MCF 10A (cell line): Measurements from ENCODE around the gene LPP. TPM values are rescaled to one million over a fixed set of nuclear protein-coding genes. Genes with fewer than 3 reads are reported as not detected.

Experiments
- BruUV-seq: library from RNA; stranded (reverse); fragments of 400-500 nt; replicated peaks from 2 replicates; lab custom pipeline; 2021; lab: Mats Ljungman, UMichigan
- CTCF ChIA-PET: fragments of 300-600 bp; sonication (Branson Sonifier 250); formaldehyde crosslinking; extraction: SDS; loops from one replicate; lab custom pipeline; 2021; ENCODE audit warnings: antibody characterized with exemption, inconsistent platforms; lab: Yijun Ruan, JAX
- POLR2A ChIA-PET: fragments of 300-600, 350-650 bp; sonication (Branson Sonifier 250); formaldehyde crosslinking; extraction: SDS; loops from one replicate; lab custom pipeline; 2020; ENCODE audit warnings: antibody characterized with exemption, inconsistent platforms; lab: Yijun Ruan, JAX
- DNase-seq: peaks from one replicate; pipeline ENCODE4 v3.0.0-alpha.2; 2018; ENCODE audit not compliant: unreplicated experiment
- H3K27ac Mint-ChIP-seq: one replicate; pipeline ENCODE4 v1.8.0; 2022; ENCODE audit warnings: mild to moderate bottlenecking, low read depth, mixed read lengths; ENCODE audit not compliant: unreplicated experiment
- H3K27me3 Mint-ChIP-seq: one replicate; pipeline ENCODE4 v1.8.0; 2022; ENCODE audit warnings: mixed read lengths; ENCODE audit not compliant: insufficient read depth, unreplicated experiment
- H3K36me3 Mint-ChIP-seq: one replicate; pipeline ENCODE4 v1.8.0; 2022; ENCODE audit warnings: mild to moderate bottlenecking, moderate library complexity, mixed read lengths; ENCODE audit not compliant: insufficient read depth, unreplicated experiment
- H3K4me1 Mint-ChIP-seq: one replicate; pipeline ENCODE4 v1.8.0; 2022; ENCODE audit warnings: mixed read lengths; ENCODE audit not compliant: insufficient read depth, unreplicated experiment
- H3K4me3 Mint-ChIP-seq: one replicate; pipeline ENCODE4 v1.8.0; 2022; ENCODE audit warnings: mild to moderate bottlenecking, moderate library complexity, mixed read lengths; ENCODE audit not compliant: unreplicated experiment
- H3K9me3 Mint-ChIP-seq: one replicate; pipeline ENCODE4 v1.8.0; 2022; ENCODE audit warnings: mixed read lengths; ENCODE audit not compliant: unreplicated experiment
- intact Hi-C: fragments of 100-400 bp; cut with micrococcal nuclease; formaldehyde crosslinking; loops from 2 replicates; pipeline ENCODE4 v1.14.1; 2022
- total RNA-seq: library from RNA; stranded (reverse); gene quantifications from 2 replicates; pipeline ENCODE4 v1.2.3, GENCODE V29; 2022
- TF ChIP-seq, protein P1 (sequence below): fragments of 200-600 bp; IDR thresholded peaks from one replicate; pipeline ENCODE4 v1.8.0; 2022; ENCODE audit warnings: antibody characterized with exemption, mild to moderate bottlenecking; ENCODE audit not compliant: unreplicated experiment

Gene LPP
- total RNA-seq, 1 experiment from 2014 or later, result 117 TPM

DNA sequence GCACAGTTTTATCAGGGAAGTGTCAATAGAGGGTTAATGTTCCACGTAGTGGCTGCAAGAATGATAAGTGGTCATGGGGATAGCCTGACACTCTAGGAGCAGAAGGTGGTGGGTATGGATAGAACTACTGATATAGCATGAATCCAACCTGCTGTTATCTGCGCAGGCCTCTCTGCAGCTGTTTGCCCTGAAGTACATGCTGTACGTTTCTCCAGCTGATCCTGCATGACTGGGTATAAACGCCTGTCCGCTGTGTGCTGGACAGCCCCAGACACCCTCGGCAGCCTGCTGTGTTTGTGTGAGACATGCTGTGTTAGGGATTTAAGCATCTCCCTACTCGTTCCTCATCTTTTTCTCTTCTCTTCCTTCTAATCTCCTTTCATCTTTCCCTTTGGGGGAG lies 87.1 kb downstream of the LPP start:
- Mint-ChIP-seq H3K27ac (no peak overlapping the region), H3K36me3 (no peaks in the 10 kb centered on the region), H3K4me1 (peaks cover 28% of the 10 kb centered on the region), H3K4me3 (no peak overlapping the region), H3K27me3 (no peaks in the 10 kb centered on the region), H3K9me3 (no peaks in the 10 kb centered on the region)
- POLR2A ChIA-PET, result interaction anchor here (1.1 to 2.1 kb wide), 2 partner anchors 24 to 27 kb away, joined by 6 to 10 read pairs; no protein-coding TSS in a partner anchor
- no peak for DNase-seq
- BruUV-seq, result no TSS peak
- intact Hi-C loops, result no loop called here
- TF ChIP-seq, protein P1, sequence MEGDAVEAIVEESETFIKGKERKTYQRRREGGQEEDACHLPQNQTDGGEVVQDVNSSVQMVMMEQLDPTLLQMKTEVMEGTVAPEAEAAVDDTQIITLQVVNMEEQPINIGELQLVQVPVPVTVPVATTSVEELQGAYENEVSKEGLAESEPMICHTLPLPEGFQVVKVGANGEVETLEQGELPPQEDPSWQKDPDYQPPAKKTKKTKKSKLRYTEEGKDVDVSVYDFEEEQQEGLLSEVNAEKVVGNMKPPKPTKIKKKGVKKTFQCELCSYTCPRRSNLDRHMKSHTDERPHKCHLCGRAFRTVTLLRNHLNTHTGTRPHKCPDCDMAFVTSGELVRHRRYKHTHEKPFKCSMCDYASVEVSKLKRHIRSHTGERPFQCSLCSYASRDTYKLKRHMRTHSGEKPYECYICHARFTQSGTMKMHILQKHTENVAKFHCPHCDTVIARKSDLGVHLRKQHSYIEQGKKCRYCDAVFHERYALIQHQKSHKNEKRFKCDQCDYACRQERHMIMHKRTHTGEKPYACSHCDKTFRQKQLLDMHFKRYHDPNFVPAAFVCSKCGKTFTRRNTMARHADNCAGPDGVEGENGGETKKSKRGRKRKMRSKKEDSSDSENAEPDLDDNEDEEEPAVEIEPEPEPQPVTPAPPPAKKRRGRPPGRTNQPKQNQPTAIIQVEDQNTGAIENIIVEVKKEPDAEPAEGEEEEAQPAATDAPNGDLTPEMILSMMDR, result no peak
- CTCF ChIA-PET, result interaction anchor here (1.2 kb wide), 1 partner anchor 10 kb away, joined by 3 read pairs; no protein-coding TSS in a partner anchor

DNA sequence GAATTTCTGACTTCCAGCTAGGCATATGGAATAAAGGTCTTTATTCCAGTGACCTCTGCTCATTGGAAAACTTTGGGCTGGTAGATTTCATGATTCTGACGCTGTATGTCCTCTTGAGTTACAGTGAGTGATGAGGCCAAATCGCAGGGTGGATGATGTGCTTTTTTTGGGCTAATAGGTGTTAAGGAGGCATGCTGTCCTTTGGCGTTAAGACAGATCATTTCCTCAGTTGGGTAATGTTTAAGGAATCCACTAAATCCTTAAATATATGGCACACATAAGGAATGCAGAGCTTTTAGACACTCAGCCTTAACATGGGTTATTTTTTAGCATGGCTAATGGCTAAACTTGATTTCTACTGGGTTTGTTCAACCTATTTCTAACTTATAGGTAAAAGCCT lies 87.9 kb downstream of the LPP start:
- H3K27ac Mint-ChIP-seq, result peak overlapping the region; percentile 81
- TF ChIP-seq, protein P1, result no peak
- H3K27me3 Mint-ChIP-seq, result no peaks in the 10 kb centered on the region
- no peaks in the 10 kb centered on the region for H3K9me3 Mint-ChIP-seq
- BruUV-seq, result no TSS peak
- H3K36me3 Mint-ChIP-seq, result no peaks in the 10 kb centered on the region
- peaks cover 28% of the 10 kb centered on the region for H3K4me1 Mint-ChIP-seq
- intact Hi-C loops, result no loop called here
- ChIA-PET POLR2A (interaction anchor here (0.9 to 2.1 kb wide), 4 partner anchors 14 to 496 kb away, joined by 3 to 10 read pairs (median 6); partner anchors contain the start of gene BCL6), CTCF (interaction anchor here (1.1 kb wide), 1 partner anchor 499 kb away, joined by 3 read pairs; no protein-coding TSS in a partner anchor)
- no peak overlapping the region for H3K4me3 Mint-ChIP-seq
- peak; percentile 24 for DNase-seq

DNA sequence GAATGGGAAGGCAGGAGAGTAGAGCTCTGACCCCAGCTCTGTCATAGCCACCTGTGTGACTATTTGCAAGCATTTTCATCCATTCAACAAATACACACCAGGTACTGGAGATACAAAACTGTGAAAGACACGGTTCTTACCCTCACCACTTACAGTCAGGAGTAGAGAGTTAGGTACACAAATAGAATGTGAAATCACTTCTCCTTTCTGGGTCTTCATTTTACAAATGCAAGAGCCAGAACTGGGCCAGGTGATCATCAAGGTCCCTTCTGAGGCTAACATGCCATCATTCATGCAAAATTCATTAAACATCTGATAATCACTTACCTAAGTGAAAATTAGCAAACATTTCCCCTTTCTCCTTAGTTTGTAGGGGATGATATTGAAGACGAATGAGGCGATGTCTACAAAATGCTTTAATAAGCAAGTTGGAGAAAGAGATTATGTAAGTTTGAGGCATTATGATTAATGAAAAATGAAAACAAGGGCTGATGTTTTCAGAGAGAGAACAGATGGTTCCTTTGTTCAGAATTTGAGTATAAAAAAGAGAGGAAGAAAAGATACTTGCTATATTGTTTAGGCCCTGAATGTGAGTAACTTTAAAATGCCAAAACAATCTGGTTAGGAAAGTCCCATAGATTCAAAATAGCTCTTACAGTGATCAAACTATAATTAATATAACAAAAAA lies 88.6 kb downstream of the LPP start:
- ChIA-PET CTCF (interaction anchor here (1.1 kb wide), 1 partner anchor 500 kb away, joined by 3 read pairs; no protein-coding TSS in a partner anchor), POLR2A (interaction anchor here (0.6 to 2.1 kb wide), 4 partner anchors 14 to 861 kb away, joined by 3 to 10 read pairs (median 4); partner anchors contain the start of gene BCL6)
- Mint-ChIP-seq H3K27me3 (no peaks in the 10 kb centered on the region), H3K4me1 (peaks cover 28% of the 10 kb centered on the region), H3K36me3 (no peaks in the 10 kb centered on the region), H3K4me3 (no peak overlapping the region), H3K27ac (peak overlapping the region; percentile 81), H3K9me3 (no peaks in the 10 kb centered on the region)
- no peak for DNase-seq
- no TSS peak for BruUV-seq
- TF ChIP-seq, protein P1, result no peak
- intact Hi-C loops, result no loop called here

DNA sequence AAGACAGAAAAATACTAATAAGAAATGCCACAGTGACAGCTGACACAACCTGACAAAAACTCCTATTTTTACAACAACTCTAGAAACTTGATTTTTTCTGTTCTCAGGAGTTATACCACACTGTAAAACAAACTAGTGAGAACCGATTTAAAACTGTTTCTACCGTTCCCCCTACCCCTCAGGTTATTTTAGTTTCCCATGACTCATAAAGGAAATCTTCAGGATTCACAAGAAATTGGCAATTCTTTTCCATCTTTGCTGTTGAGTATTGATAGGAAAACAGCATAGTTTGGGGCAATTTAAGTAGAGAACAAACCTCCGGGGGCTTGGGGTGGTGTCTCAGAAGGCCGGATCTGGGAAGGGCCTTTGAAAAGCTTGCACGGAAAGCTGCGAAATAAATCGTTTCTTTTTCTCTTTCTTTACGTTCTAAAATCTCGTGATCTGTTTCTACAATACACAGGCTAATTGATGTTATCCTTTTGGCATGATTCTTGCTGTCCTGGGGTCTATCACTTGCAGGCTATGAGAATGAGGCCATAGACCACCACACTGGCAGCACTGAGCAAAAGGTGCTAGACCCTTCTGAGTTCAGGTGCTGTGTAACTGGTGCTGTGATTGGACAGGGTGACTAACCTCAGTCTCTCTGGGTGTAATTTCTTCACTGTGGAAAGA lies 89.3 kb downstream of the LPP start:
- POLR2A ChIA-PET, result interaction anchor here (0.6 to 2.1 kb wide), 2 partner anchors 22 to 861 kb away, joined by 3 to 10 read pairs; no protein-coding TSS in a partner anchor
- H3K27me3 Mint-ChIP-seq, result no peaks in the 10 kb centered on the region
- H3K4me3 Mint-ChIP-seq, result peak overlapping the region; percentile 55
- no peaks in the 10 kb centered on the region for H3K36me3 Mint-ChIP-seq
- DNase-seq, result peak; percentile 26
- peaks cover 28% of the 10 kb centered on the region for H3K4me1 Mint-ChIP-seq
- CTCF ChIA-PET, result no interaction called here
- intact Hi-C loops, result no loop called here
- no peaks in the 10 kb centered on the region for H3K9me3 Mint-ChIP-seq
- peak overlapping the region; percentile 81 for H3K27ac Mint-ChIP-seq
- TF ChIP-seq, protein P1, result no peak
- BruUV-seq, result no TSS peak
